H1 (cell line): Measurements from ENCODE around the gene SEZ6L. TPM values are rescaled to one million over a fixed set of nuclear protein-coding genes. Genes with fewer than 3 reads are reported as not detected.

Source experiments
- CTCF ChIA-PET: fragments of 300-600 bp; sonication (Branson Sonifier 250); formaldehyde crosslinking; loops from one replicate; lab custom pipeline; 2021; ENCODE audit not compliant: partially characterized antibody; lab: Charles Lee
- POLR2A ChIA-PET: fragments of 300-600 bp; sonication (Branson Sonifier 250); formaldehyde crosslinking; loops from one replicate; lab custom pipeline; 2021; ENCODE audit warnings: inconsistent platforms; ENCODE audit not compliant: partially characterized antibody; lab: Charles Lee
- DNase-seq, 2 experiments: peaks; one replicate each; pipeline versions ENCODE4 v3.0.0 to v3.0.0-alpha.2; 2010 to 2022; ENCODE audit warnings: low spot score in 2 of 2, low read depth in 1 of 2, mixed read lengths in 1 of 2
- FAIRE-seq: peaks from 2 replicates; lab custom pipeline; 2011; peaks lifted over from hg19 to GRCh38; lab: Jason Lieb, UNC
- H2AFZ ChIP-seq: 2 replicates; pipeline ENCODE4 v1.8.1; 2012; ENCODE audit warnings: low read length, inconsistent platforms
- H2AK5ac ChIP-seq: 2 replicates; pipeline ENCODE4 v1.6.1; 2013; ENCODE audit warnings: low read depth, low read length
- H2BK120ac ChIP-seq: replicated peaks from 2 replicates; pipeline ENCODE3; 2013; ENCODE audit warnings: low read depth, low read length, inconsistent platforms
- H2BK12ac ChIP-seq: 2 replicates; pipeline ENCODE4 v1.6.1; 2013; ENCODE audit warnings: low read depth, low read length
- H2BK15ac ChIP-seq: 2 replicates; pipeline ENCODE4 v1.6.1; 2013; ENCODE audit warnings: low read length
- H2BK20ac ChIP-seq: 2 replicates; pipeline ENCODE4 v1.6.1; 2013; ENCODE audit warnings: low read length
- H2BK5ac ChIP-seq: 2 replicates; pipeline ENCODE4 v1.6.1; 2013; ENCODE audit warnings: low read depth, low read length
- H3K14ac ChIP-seq: 2 replicates; pipeline ENCODE4 v1.6.1; 2013; ENCODE audit warnings: inconsistent platforms; ENCODE audit not compliant: insufficient read length
- H3K18ac ChIP-seq: 2 replicates; pipeline ENCODE4 v1.6.1; 2013; ENCODE audit warnings: low read length; ENCODE audit errors: extremely low read depth
- H3K23ac ChIP-seq: 2 replicates; pipeline ENCODE4 v1.6.1; 2013; ENCODE audit warnings: inconsistent platforms; ENCODE audit not compliant: insufficient read length
- H3K23me2 ChIP-seq: 2 replicates; pipeline ENCODE4 v1.6.1; 2013; ENCODE audit warnings: low read depth, low read length
- H3K27ac ChIP-seq: 2 replicates; pipeline ENCODE4 v1.6.1; 2011; ENCODE audit warnings: low read depth, low read length, inconsistent platforms
- H3K27me3 ChIP-seq, 4 experiments: replicated peaks in 1 of 4; 1 replicate in 1 of 4; 2 replicates in 3 of 4; pipeline versions ENCODE4 v1.6.1 to v1.8.1; 2011 to 2013; ENCODE audit warnings: low read length in 3 of 4, mild to moderate bottlenecking in 3 of 4, inconsistent platforms in 2 of 4, mixed read lengths in 2 of 4, moderate library complexity in 1 of 4; ENCODE audit not compliant: control insufficient read depth in 3 of 4, insufficient read depth in 3 of 4; ENCODE audit errors: extremely low read depth in 1 of 4
- H3K36me3 ChIP-seq, 4 experiments: 2 replicates each; pipeline versions ENCODE4 v1.6.1 to v1.8.1; 2011 to 2013; ENCODE audit warnings: mild to moderate bottlenecking in 4 of 4, low read length in 3 of 4, moderate library complexity in 2 of 4, control low read depth in 1 of 4, inconsistent platforms in 1 of 4; ENCODE audit not compliant: insufficient read depth in 4 of 4, control insufficient read depth in 2 of 4
- H3K4ac ChIP-seq: replicated peaks from 2 replicates; pipeline ENCODE3; 2013; ENCODE audit warnings: low read length, low read depth, mixed read lengths, inconsistent platforms; ENCODE audit not compliant: insufficient read length
- H3K4me1 ChIP-seq, 4 experiments: replicated peaks in 1 of 4; 1 replicate in 1 of 4; 2 replicates in 3 of 4; pipeline versions ENCODE4 v1.6.1 to v1.8.1; 2011 to 2013; ENCODE audit warnings: low read length in 3 of 4, inconsistent platforms in 2 of 4, mixed read lengths in 1 of 4; ENCODE audit not compliant: insufficient read depth in 4 of 4, control insufficient read depth in 3 of 4
- H3K4me2 ChIP-seq, 2 experiments: 2 replicates each; pipeline versions ENCODE4 v1.6.1 to v1.8.1; 2011 to 2013; ENCODE audit warnings: low read depth in 2 of 2, low read length in 2 of 2, control low read depth in 1 of 2, inconsistent platforms in 1 of 2, mild to moderate bottlenecking in 1 of 2; ENCODE audit not compliant: insufficient read depth in 1 of 2
- H3K4me3 ChIP-seq, 4 experiments: fragments of 200-600, 300-600 bp in 1 of 4; sonication (generic), shearing (Covaris generic), sonication (Bioruptor Twin) in 1 of 4; 2 replicates each; pipeline versions ENCODE4 v1.5.1 to v1.8.1; 2011 to 2016; ENCODE audit warnings: low read length in 4 of 4, low read depth in 3 of 4, control low read depth in 2 of 4, inconsistent platforms in 2 of 4, mild to moderate bottlenecking in 2 of 4, mixed read lengths in 1 of 4, moderate library complexity in 1 of 4; ENCODE audit not compliant: insufficient read depth in 2 of 4; ENCODE audit errors: extremely low read depth in 1 of 4
- H3K56ac ChIP-seq: replicated peaks from 2 replicates; pipeline ENCODE3; 2013; ENCODE audit warnings: low read depth, mild to moderate bottlenecking, mixed read lengths, low read length, inconsistent platforms; ENCODE audit not compliant: insufficient read length
- H3K79me1 ChIP-seq: 2 replicates; pipeline ENCODE4 v1.6.1; 2013; ENCODE audit warnings: low read depth, low read length, control low read depth
- H3K79me2 ChIP-seq, 2 experiments: 2 replicates each; pipeline versions ENCODE4 v1.6.1 to v1.8.1; 2012 to 2013; ENCODE audit warnings: low read length in 2 of 2, mild to moderate bottlenecking in 2 of 2, inconsistent platforms in 1 of 2; ENCODE audit not compliant: insufficient read depth in 2 of 2, control insufficient read depth in 1 of 2
- H3K9ac ChIP-seq, 4 experiments: replicated peaks in 1 of 4; 1 replicate in 1 of 4; 2 replicates in 3 of 4; pipeline versions ENCODE4 v1.6.1 to v1.8.1; 2011 to 2013; ENCODE audit warnings: low read depth in 3 of 4, low read length in 3 of 4, control low read depth in 2 of 4, mild to moderate bottlenecking in 2 of 4, moderate library complexity in 2 of 4, inconsistent platforms in 1 of 4; ENCODE audit errors: extremely low read depth in 1 of 4
- H3K9me3 ChIP-seq, 2 experiments: 2 replicates each; pipeline versions ENCODE4 v1.6.1 to v1.8.1; 2012 to 2013; ENCODE audit warnings: mild to moderate bottlenecking in 2 of 2, moderate library complexity in 2 of 2, control low read depth in 1 of 2, inconsistent platforms in 1 of 2, low read depth in 1 of 2, low read length in 1 of 2, mixed read lengths in 1 of 2; ENCODE audit not compliant: insufficient read depth in 2 of 2
- H4K20me1 ChIP-seq, 2 experiments: replicated peaks in 1 of 2; 2 replicates each; pipeline versions ENCODE3 to v1.8.1; 2011 to 2013; ENCODE audit warnings: inconsistent platforms in 2 of 2, low read length in 2 of 2, mild to moderate bottlenecking in 1 of 2; ENCODE audit not compliant: insufficient read depth in 2 of 2, control insufficient read depth in 1 of 2
- H4K5ac ChIP-seq: 2 replicates; pipeline ENCODE4 v1.6.1; 2013; ENCODE audit warnings: low read length, low read depth, mixed read lengths, inconsistent platforms; ENCODE audit not compliant: insufficient read length
- H4K8ac ChIP-seq: 2 replicates; pipeline ENCODE4 v1.8.0; 2013; ENCODE audit warnings: mild to moderate bottlenecking, moderate library complexity, low read length, inconsistent platforms; ENCODE audit not compliant: insufficient read depth; ENCODE audit errors: extremely low read depth
- H4K91ac ChIP-seq: replicated peaks from 2 replicates; pipeline ENCODE3; 2013; ENCODE audit warnings: low read length, mixed read lengths, inconsistent platforms; ENCODE audit not compliant: insufficient read length
- E2F6 ChIP-seq: IDR thresholded peaks from 2 replicates; pipeline ENCODE4 v1.6.1; 2012; ENCODE audit warnings: inconsistent platforms
- EP300 ChIP-seq, 2 experiments: IDR thresholded peaks; 1 replicate in 1 of 2; 2 replicates in 1 of 2; pipeline ENCODE4 v1.6.1; 2011 to 2012; ENCODE audit warnings: low read depth in 2 of 2, low read length in 2 of 2, mild to moderate bottlenecking in 2 of 2, borderline replicate concordance in 1 of 2, inconsistent platforms in 1 of 2, moderate library complexity in 1 of 2
- KDM1A ChIP-seq: fragments of 200-600, 300-600 bp; sonication (generic); IDR thresholded peaks from 2 replicates; pipeline ENCODE4 v1.7.1; 2016; ENCODE audit warnings: mild to moderate bottlenecking, low read length, borderline replicate concordance
- RBBP5 ChIP-seq: IDR thresholded peaks from 2 replicates; pipeline ENCODE4 v1.7.1; 2012; ENCODE audit warnings: low read depth, mild to moderate bottlenecking, inconsistent platforms, low read length, moderate library complexity, borderline replicate concordance
- SP1 ChIP-seq: IDR thresholded peaks from 2 replicates; pipeline ENCODE4 v1.6.1; 2011; ENCODE audit warnings: low read depth, low read length
- WGBS, 2 experiments: shearing (Covaris generic) in 1 of 2; methylation state at CpG; one replicate each; pipeline versions ENCODE4 v1.1.6 to v1.1.7; 2013 to 2015; ENCODE audit warnings: low lambda C conversion rate in 2 of 2, mixed read lengths in 2 of 2, inconsistent platforms in 1 of 2, low coverage in 1 of 2, missing lambda C conversion rate in 1 of 2; ENCODE audit not compliant: insufficient replicate concordance in 2 of 2, insufficient coverage in 1 of 2, insufficient read length in 1 of 2; ENCODE audit errors: extremely low coverage in 1 of 2, missing lambda C conversion rate in 1 of 2; 5-methylcytosine and 5-hydroxymethylcytosine counted together
- polyA plus RNA-seq, 7 experiments: library from polyadenylated mRNA; depleted of rRNA in 3 of 7; stranded (reverse) in 5 of 7; unstranded in 2 of 7; fragments of >200 nt in 5 of 7; fragments of 200-250 nt in 2 of 7; gene quantifications; 1 replicate in 5 of 7; 2 replicates in 1 of 7; 4 replicates in 1 of 7; pipeline versions ENCODE4 v1.2.1 to v1.2.3, GENCODE V29; 2011 to 2013; ENCODE audit warnings: missing spikeins in 2 of 7, mixed read lengths in 2 of 7
- total RNA-seq: library from RNA; stranded (reverse); fragmentation: NEBNext Ultra II Directional; extraction: Animal tissue kit (Norgen Biotek cat#: 25700); gene quantifications from 2 replicates; pipeline ENCODE4 v1.2.1, GENCODE V29; 2021

The SEZ6L gene
- total and polyA plus RNA-seq, 2 of the 8 experiments (the other 6 are each of a cell fraction or from before 2014, with no cell fraction given), result 0.06 to 0.33 TPM

GRCh38 chr22:26287382-26288225 is 118.3 kb downstream of the SEZ6L start:
- POLR2A ChIA-PET, result no interaction called here
- Histone ChIP-seq H3K79me1 (no peaks in the 10 kb centered on the region), H3K27me3 (no peaks in the 10 kb centered on the region), H3K4me3 (no peak overlapping the region), H3K4me1 (no peaks in the 10 kb centered on the region; a peak in 1 of 7 replicates), H3K18ac (no peak overlapping the region), H4K20me1 (no peaks in the 10 kb centered on the region), H3K27ac (no peak overlapping the region), H2BK5ac (no peak overlapping the region), H3K79me2 (no peaks in the 10 kb centered on the region), H4K8ac (no peak overlapping the region), H3K23me2 (peaks cover 2% of the 10 kb centered on the region; the same call in 1 of the 2 replicates), H3K23ac (no peak overlapping the region), H2AK5ac (no peak overlapping the region), H4K91ac (no peak overlapping the region), H2BK120ac (no peak overlapping the region), H3K56ac (no peak overlapping the region), H2BK20ac (no peak overlapping the region), H3K14ac (no peak overlapping the region), H2AFZ (no peak overlapping the region), H4K5ac (no peak overlapping the region), H3K9me3 (no peaks in the 10 kb centered on the region), H3K4me2 (no peak overlapping the region), H3K4ac (no peak overlapping the region), H2BK15ac (no peak overlapping the region), H3K36me3 (no peaks in the 10 kb centered on the region), H2BK12ac (no peak overlapping the region), H3K9ac (no peak overlapping the region)
- FAIRE-seq, result no peak
- no peak for DNase-seq
- 81% methylated on average over 7 of the region's 7 CpGs; no CpG with 5 or more reads in 1 of the 2 experiments for WGBS, 2 experiments
- CTCF ChIA-PET, result interaction anchor here (0.5 kb wide), 1 partner anchor 89 kb away, joined by 3 read pairs; no protein-coding TSS in a partner anchor
- TF ChIP-seq E2F6 (no peak), SP1 (no peak), EP300 (IDR thresholded peaks at IDR 0.05; ENCODE audit: borderline replicate concordance in 1 of 2, low read depth in 2 of 2, low read length in 2 of 2) (no peak), KDM1A (no peak), RBBP5 (no peak)
